IMR-90 (cell line): ENCODE results near the gene SKA2. TPM values are rescaled to one million over a fixed set of nuclear protein-coding genes. Genes with fewer than 3 reads are reported as not detected.

Experiments used
- microRNA-seq, 2 experiments: library from miRNA; stranded (forward) in 1 of 2; unstranded in 1 of 2; fragments of 10-50 nt in 1 of 2; fragments of <30 nt in 1 of 2; gene quantifications in 1 of 2; microRNA quantifications in 1 of 2; one replicate each; pipeline versions ENCODE3 to v1.1.0; 2013 to 2020; ENCODE audit not compliant: insufficient read depth in 1 of 2, insufficient read length in 1 of 2, unreplicated experiment in 1 of 2
- polyA plus RNA-seq, 3 experiments: library from polyadenylated mRNA; depleted of rRNA; stranded (reverse); fragments of >200 nt; gene quantifications; 2 replicates each; pipeline ENCODE4 v1.2.3, GENCODE V29; 2012; ENCODE audit warnings: low replicate concordance in 1 of 3
- small RNA-seq, 5 experiments: library from RNA; depleted of rRNA; stranded (forward); fragments of <200 nt; gene quantifications; one replicate each; pipeline ENCODE3, GENCODE V24; 2012
- total RNA-seq: library from RNA; depleted of rRNA; stranded (reverse); fragments of >200 nt; gene quantifications from 2 replicates; pipeline ENCODE4 v1.2.3, GENCODE V29; 2012; rRNA removed

Gene SKA2
- total and polyA plus RNA-seq, 2 of the 4 experiments (the other 2 are of a cell fraction): 30.4 to 38.7 TPM

Small RNA genes lying within 50 kb of the gene (microRNA-seq; reads per million reads assigned to microRNA genes)
- 234 to 977 reads per million in 2 experiments for gene MIR301A (ENCODE audit: insufficient read depth in 1 of 2, insufficient read length in 1 of 2, unreplicated experiment in 1 of 2)
- gene MIR454 (ENCODE audit: insufficient read depth in 1 of 2, insufficient read length in 1 of 2, unreplicated experiment in 1 of 2): 264 to 1,121 reads per million in 2 experiments
- not detected for gene RNU2-58P (ENCODE audit: insufficient read depth, insufficient read length)

Small RNA genes lying within 50 kb of the gene (small RNA-seq; reads per million reads assigned to genes)
- gene MIR301A: 9.6 to 9,999 (median 986) reads per million in 5 experiments
- gene MIR454: 13.9 to 3,103 (median 556) reads per million in 5 experiments
- 0 to 35.5 (median 4.6) reads per million in 5 experiments for gene RNU2-58P

Other genes with a start within 250 kb of the SKA2 start
- gene TRIM37, start 48.3 kb downstream of the SKA2 start, total RNA-seq: 24.9 and 33.1 TPM in 2 replicates
- 9.4 and 12.1 TPM in 2 replicates for gene TRIM37, start 48.3 kb downstream of the SKA2 start, polyA plus RNA-seq (2012; rRNA removed)
- 8.6 and 19.7 TPM in 2 replicates for gene PRR11, start 560 bp upstream of the SKA2 start, total RNA-seq
- 24.0 and 25.6 TPM in 2 replicates for gene PRR11, start 560 bp upstream of the SKA2 start, polyA plus RNA-seq (2012; rRNA removed)
- 17.5 and 21.7 TPM in 2 replicates for gene SMG8, start 54.8 kb upstream of the SKA2 start, total RNA-seq
- gene SMG8, start 54.8 kb upstream of the SKA2 start, polyA plus RNA-seq (2012; rRNA removed): 8.4 and 10.2 TPM in 2 replicates
- 0.72 and 1.1 TPM in 2 replicates for gene GDPD1, start 65.3 kb upstream of the SKA2 start, total RNA-seq
- 0.37 and 0.84 TPM in 2 replicates for gene GDPD1, start 65.3 kb upstream of the SKA2 start, polyA plus RNA-seq (2012; rRNA removed)
- gene YPEL2, start 176.5 kb upstream of the SKA2 start, total RNA-seq: 1.9 and 3.4 TPM in 2 replicates
- gene YPEL2, start 176.5 kb upstream of the SKA2 start, polyA plus RNA-seq (2012; rRNA removed): 1.9 and 2.3 TPM in 2 replicates